Bronchial smooth muscle cell (primary cell): ENCODE results near the gene ZIC4. TPM values are rescaled to one million over a fixed set of nuclear protein-coding genes. Genes with fewer than 3 reads are reported as not detected.

Experiments used
- total RNA-seq: library from RNA; depleted of rRNA; stranded (reverse); fragments of >200 nt; gene quantifications from 2 replicates; pipeline ENCODE4 v1.2.1, GENCODE V29; 2014

Gene ZIC4
- total RNA-seq = under 0.01 TPM in 1 of 2 replicates, not detected in the other

DNA sequence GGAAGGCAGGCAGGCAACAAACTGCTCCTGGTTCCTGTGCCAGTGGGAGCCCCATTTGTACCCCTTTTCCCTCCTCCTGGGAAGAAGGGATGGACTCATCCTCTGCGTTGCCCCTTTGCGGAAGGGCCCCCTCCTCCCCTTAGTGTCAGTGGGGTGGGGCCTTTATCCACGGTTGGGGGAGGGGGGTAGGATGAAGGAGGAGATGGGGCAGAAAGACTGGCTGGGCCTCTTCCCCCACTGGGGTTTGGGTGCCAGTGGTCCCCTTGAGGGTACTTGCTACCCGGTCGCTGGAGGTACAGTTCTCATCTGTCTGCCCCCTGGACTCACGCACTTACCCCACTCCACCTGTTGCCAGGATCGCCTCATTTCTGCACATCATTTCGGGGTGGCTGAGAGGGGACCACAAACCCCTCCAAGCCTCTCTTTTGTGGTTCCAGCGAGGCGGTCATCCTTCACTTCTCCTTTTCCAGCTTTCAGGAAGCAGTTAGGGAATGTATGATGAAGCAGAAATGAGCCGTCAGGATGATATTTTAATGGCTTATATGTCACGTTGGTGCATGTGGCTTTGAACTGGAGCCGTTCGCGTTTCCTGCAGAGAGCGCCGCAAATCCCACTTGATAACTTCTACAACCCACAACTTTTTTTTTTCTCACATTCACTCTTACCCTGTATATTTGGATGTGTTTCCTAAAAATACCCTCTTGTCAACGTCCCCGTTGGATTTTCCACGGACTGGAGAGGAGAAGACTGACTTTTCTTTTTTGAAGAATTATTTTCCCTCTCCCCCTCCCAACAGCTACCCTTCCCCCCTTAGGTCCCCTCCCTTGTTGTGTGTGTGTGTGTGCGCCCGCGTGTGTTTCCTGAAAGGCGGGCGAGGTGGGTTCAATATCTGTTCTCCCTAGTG lies at the start of gene ZIC4:
Gene ZIC4 (minus strand): TSS at position 516 of the 904 bp plus-strand sequence. CDS start 3,746 bp downstream, outside the sequence.

DNA sequence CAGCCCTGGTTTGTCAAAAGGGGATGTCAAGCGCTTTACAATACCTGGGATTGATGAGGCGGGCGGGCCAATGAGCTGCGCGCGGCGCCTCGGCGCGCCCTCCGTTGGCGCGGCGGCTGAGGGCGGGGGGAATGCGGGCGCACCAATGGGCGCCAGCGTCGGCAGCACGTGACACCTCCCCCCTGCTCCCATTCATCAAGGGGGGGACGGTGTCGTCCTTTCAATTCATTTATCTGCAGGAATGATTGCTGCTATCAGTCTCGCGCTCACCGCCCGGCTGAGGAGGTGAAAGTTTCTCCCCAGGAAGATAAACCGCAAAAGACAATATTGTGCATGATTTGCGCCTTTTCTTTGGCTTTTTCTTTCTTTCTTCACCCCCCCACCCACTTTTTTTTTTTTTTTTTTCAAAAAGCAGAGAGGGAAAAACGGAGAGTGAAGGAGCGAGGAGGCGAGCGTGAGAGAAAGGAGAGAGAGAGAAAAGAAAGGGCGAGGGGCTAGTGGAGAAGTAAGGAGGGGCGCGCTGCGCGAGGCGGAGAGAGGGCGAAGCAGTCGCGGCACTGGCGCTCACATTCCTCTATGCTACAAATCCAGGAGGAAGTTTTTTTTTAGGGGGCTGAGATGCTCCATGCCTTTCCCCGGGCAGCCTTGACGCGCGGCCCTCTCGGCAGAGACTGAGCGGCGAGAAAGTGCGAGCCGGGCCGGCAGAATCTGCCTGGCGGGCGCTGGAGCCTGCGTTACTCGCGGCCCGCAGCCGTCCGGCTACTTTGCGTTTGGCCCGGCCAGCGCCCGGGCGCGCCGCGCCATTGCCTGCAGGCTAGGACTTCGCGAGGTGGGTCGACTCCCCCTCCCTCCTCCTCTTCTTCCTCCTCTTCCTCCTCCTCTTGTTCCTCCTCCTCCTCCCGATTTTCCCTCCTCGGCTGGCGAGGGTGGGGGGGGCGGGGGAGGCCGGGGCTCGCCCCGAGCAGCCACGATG lies 3.1 kb upstream of the ZIC4 start, which contains the start of gene ZIC1:
Gene ZIC1 (plus strand): TSS at position 223 of the 973 bp plus-strand sequence. CDS start 748 bp downstream, at position 971.

Other genes with a start within 250 kb of the ZIC4 start
- gene ZIC1, start 2.8 kb upstream of the ZIC4 start, total RNA-seq = not detected in 2 replicates